ENCODE data around the gene VNN1. TPM values are rescaled to one million over a fixed set of nuclear protein-coding genes. Genes with fewer than 3 reads are reported as not detected.

The VNN1 gene
- total RNA-seq, 2 experiments from 2014 or later, result not detected

- no peak for DNase-seq
- no peak overlapping the region for H3K4me3 Mint-ChIP-seq
- H3K4me1 Mint-ChIP-seq, result peaks cover 14% of the 10 kb centered on the region
- peaks cover 3% of the 10 kb centered on the region for H3K36me3 Mint-ChIP-seq
- no peak overlapping the region for H3K27ac Mint-ChIP-seq
- H3K27me3 Mint-ChIP-seq, result no peaks in the 10 kb centered on the region
- H3K9me3 Mint-ChIP-seq, result peaks cover 11% of the 10 kb centered on the region
These were observed 20.9 kb upstream of the VNN1 start for GRCh38 chr6:132734694-132735236.

- Mint-ChIP-seq H3K36me3 (peaks cover 1% of the 10 kb centered on the region), H3K4me1 (peaks cover 14% of the 10 kb centered on the region), H3K27ac (no peak overlapping the region), H3K27me3 (no peaks in the 10 kb centered on the region), H3K4me3 (no peak overlapping the region), H3K9me3 (peaks cover 6% of the 10 kb centered on the region)
- no peak for DNase-seq
These were observed 20.0 kb upstream of the VNN1 start for GRCh38 chr6:132733814-132734213.

GRCh38 chr6:132733283-132733682, 19.4 kb upstream of the VNN1 start:
- peaks cover 3% of the 10 kb centered on the region for H3K9me3 Mint-ChIP-seq
- DNase-seq, result no peak
- H3K36me3 Mint-ChIP-seq, result peaks cover 1% of the 10 kb centered on the region
- no peaks in the 10 kb centered on the region for H3K27me3 Mint-ChIP-seq
- H3K4me1 Mint-ChIP-seq, result peaks cover 14% of the 10 kb centered on the region
- no peak overlapping the region for H3K27ac Mint-ChIP-seq
- H3K4me3 Mint-ChIP-seq, result no peak overlapping the region

- Mint-ChIP-seq H3K36me3 (no peaks in the 10 kb centered on the region), H3K4me1 (peaks cover 7% of the 10 kb centered on the region), H3K27ac (no peak overlapping the region), H3K9me3 (no peaks in the 10 kb centered on the region), H3K27me3 (no peaks in the 10 kb centered on the region), H3K4me3 (no peak overlapping the region)
- DNase-seq, result no peak
These were observed 17.2 kb upstream of the VNN1 start for GRCh38 chr6:132731086-132731485.

GRCh38 chr6:132730560-132730959, 16.7 kb upstream of the VNN1 start:
- no peaks in the 10 kb centered on the region for H3K36me3 Mint-ChIP-seq
- no peaks in the 10 kb centered on the region for H3K9me3 Mint-ChIP-seq
- DNase-seq, result no peak
- H3K4me1 Mint-ChIP-seq, result peaks cover 6% of the 10 kb centered on the region
- H3K27ac Mint-ChIP-seq, result no peak overlapping the region
- no peak overlapping the region for H3K4me3 Mint-ChIP-seq
- no peaks in the 10 kb centered on the region for H3K27me3 Mint-ChIP-seq

GRCh38 chr6:132728616-132729015, 14.8 kb upstream of the VNN1 start:
- no peaks in the 10 kb centered on the region for H3K27me3 Mint-ChIP-seq
- no peaks in the 10 kb centered on the region for H3K36me3 Mint-ChIP-seq
- H3K9me3 Mint-ChIP-seq, result no peaks in the 10 kb centered on the region
- H3K27ac Mint-ChIP-seq, result no peak overlapping the region
- H3K4me1 Mint-ChIP-seq, result peaks cover 6% of the 10 kb centered on the region
- no peak overlapping the region for H3K4me3 Mint-ChIP-seq
- DNase-seq, result no peak

- no peak for DNase-seq
- Mint-ChIP-seq H3K4me3 (no peak overlapping the region), H3K36me3 (no peaks in the 10 kb centered on the region), H3K27ac (no peak overlapping the region), H3K27me3 (no peaks in the 10 kb centered on the region), H3K4me1 (peaks cover 6% of the 10 kb centered on the region), H3K9me3 (no peaks in the 10 kb centered on the region)
These were observed 12.7 kb upstream of the VNN1 start for GRCh38 chr6:132726608-132726975.

- Mint-ChIP-seq H3K27me3 (no peaks in the 10 kb centered on the region), H3K4me3 (no peak overlapping the region), H3K36me3 (no peaks in the 10 kb centered on the region), H3K27ac (no peak overlapping the region), H3K9me3 (no peaks in the 10 kb centered on the region), H3K4me1 (peaks cover 6% of the 10 kb centered on the region)
- DNase-seq, result no peak
These were observed 12.2 kb upstream of the VNN1 start for GRCh38 chr6:132725947-132726607.

GRCh38 chr6:132725471-132725870, 11.6 kb upstream of the VNN1 start:
- H3K9me3 Mint-ChIP-seq, result no peaks in the 10 kb centered on the region
- peaks cover 6% of the 10 kb centered on the region for H3K4me1 Mint-ChIP-seq
- DNase-seq, result no peak
- no peak overlapping the region for H3K4me3 Mint-ChIP-seq
- no peaks in the 10 kb centered on the region for H3K36me3 Mint-ChIP-seq
- H3K27ac Mint-ChIP-seq, result no peak overlapping the region
- no peaks in the 10 kb centered on the region for H3K27me3 Mint-ChIP-seq

GRCh38 chr6:132719736-132720448, 6.0 kb upstream of the VNN1 start:
- DNase-seq, result no peak
- Mint-ChIP-seq H3K4me3 (no peak overlapping the region), H3K4me1 (no peaks in the 10 kb centered on the region), H3K36me3 (no peaks in the 10 kb centered on the region), H3K27ac (no peak overlapping the region), H3K9me3 (no peaks in the 10 kb centered on the region), H3K27me3 (peaks cover 5% of the 10 kb centered on the region)

GRCh38 chr6:132715881-132716637, 2.2 kb upstream of the VNN1 start:
- DNase-seq, result no peak
- Mint-ChIP-seq H3K27me3 (peaks cover 14% of the 10 kb centered on the region), H3K4me1 (no peaks in the 10 kb centered on the region), H3K27ac (no peak overlapping the region), H3K9me3 (no peaks in the 10 kb centered on the region), H3K4me3 (no peak overlapping the region), H3K36me3 (no peaks in the 10 kb centered on the region)

- no peak overlapping the region for H3K27ac Mint-ChIP-seq
- no peak for DNase-seq
- no peaks in the 10 kb centered on the region for H3K4me1 Mint-ChIP-seq
- H3K9me3 Mint-ChIP-seq, result no peaks in the 10 kb centered on the region
- H3K4me3 Mint-ChIP-seq, result no peak overlapping the region
- peaks cover 17% of the 10 kb centered on the region for H3K27me3 Mint-ChIP-seq
- H3K36me3 Mint-ChIP-seq, result no peaks in the 10 kb centered on the region
These were observed 1.3 kb upstream of the VNN1 start for GRCh38 chr6:132715204-132715603.

GRCh38 chr6:132714160-132714559, 305 bp upstream of the VNN1 start:
- no peak for DNase-seq
- H3K4me3 Mint-ChIP-seq, result no peak overlapping the region
- H3K27me3 Mint-ChIP-seq, result peaks cover 20% of the 10 kb centered on the region
- no peaks in the 10 kb centered on the region for H3K9me3 Mint-ChIP-seq
- no peaks in the 10 kb centered on the region for H3K4me1 Mint-ChIP-seq
- H3K36me3 Mint-ChIP-seq, result no peaks in the 10 kb centered on the region
- no peak overlapping the region for H3K27ac Mint-ChIP-seq

GRCh38 chr6:132712366-132712765, 1.5 kb downstream of the VNN1 start:
- no peak overlapping the region for H3K27ac Mint-ChIP-seq
- H3K4me1 Mint-ChIP-seq, result no peaks in the 10 kb centered on the region
- no peak overlapping the region for H3K4me3 Mint-ChIP-seq
- no peaks in the 10 kb centered on the region for H3K9me3 Mint-ChIP-seq
- H3K27me3 Mint-ChIP-seq, result peaks cover 20% of the 10 kb centered on the region
- DNase-seq, result no peak
- no peaks in the 10 kb centered on the region for H3K36me3 Mint-ChIP-seq

GRCh38 chr6:132708771-132709170, 5.1 kb downstream of the VNN1 start:
- H3K9me3 Mint-ChIP-seq, result peaks cover 13% of the 10 kb centered on the region
- no peaks in the 10 kb centered on the region for H3K36me3 Mint-ChIP-seq
- no peak overlapping the region for H3K4me3 Mint-ChIP-seq
- H3K27ac Mint-ChIP-seq, result no peak overlapping the region
- H3K27me3 Mint-ChIP-seq, result peaks cover 32% of the 10 kb centered on the region
- no peak for DNase-seq
- no peaks in the 10 kb centered on the region for H3K4me1 Mint-ChIP-seq
